ENCODE measurements around the gene SEMA3C. TPM values are rescaled to one million over a fixed set of nuclear protein-coding genes. Genes with fewer than 3 reads are reported as not detected.

The SEMA3C gene
- total and polyA plus RNA-seq, 7 donors: 8.4 to 298 (median 213) TPM

GRCh38 chr7:80708123-80708522, 210.7 kb downstream of the SEMA3C start:
- Histone ChIP-seq H3K9me3 (no peaks in the 10 kb centered on the region), H3K27me3 (no peaks in the 10 kb centered on the region), H3K27ac (no peak overlapping the region), H3K4me3 (no peak overlapping the region), H3K4me1 (no peaks in the 10 kb centered on the region), H3K36me3 (no peaks in the 10 kb centered on the region)
- 82 to 92% methylated on average over 2 of the region's 2 CpGs for WGBS, 2 donors
- TF ChIP-seq EP300 (IDR thresholded peaks at IDR 0.05) (no peak), POLR2AphosphoS5 (IDR thresholded peaks at IDR 0.05) (no peak), CTCF (IDR thresholded peaks at IDR 0.05) (no peak), POLR2A (IDR thresholded peaks at IDR 0.05) (no peak)
- no peak for DNase-seq
- intact Hi-C loops (cut with DNase I): no loop called here

- intact Hi-C loops (cut with DNase I): no loop called here
- DNase-seq: no peak
Observed at GRCh38 chr7:80707318-80707717, 211.5 kb downstream of the SEMA3C start.

GRCh38 chr7:80705130-80705781, 213.6 kb downstream of the SEMA3C start:
- no peak for TF ChIP-seq EP300 (IDR thresholded peaks at IDR 0.05)
- TF ChIP-seq CTCF (IDR thresholded peaks at IDR 0.05): no peak
- Histone ChIP-seq H3K4me1 (peaks cover 0 to 4% (median 2%) of the 10 kb centered on the region in 4 donors), H3K36me3 (no peaks in the 10 kb centered on the region), H3K9me3 (no peaks in the 10 kb centered on the region), H3K27me3 (no peaks in the 10 kb centered on the region), H3K27ac (no peak overlapping the region), H3K4me3 (no peak overlapping the region)
- intact Hi-C loops (cut with DNase I): no loop called here
- WGBS, 2 donors: 18 to 51% methylated on average over 2 of the region's 2 CpGs
- no peak for DNase-seq

More at GRCh38 chr7:80707318-80707717, 211.5 kb downstream of the SEMA3C start:
- Histone ChIP-seq H3K4me3 (no peak overlapping the region), H3K36me3 (no peaks in the 10 kb centered on the region), H3K9me3 (no peaks in the 10 kb centered on the region), H3K4me1 (no peaks in the 10 kb centered on the region), H3K27ac (no peak overlapping the region), H3K27me3 (no peaks in the 10 kb centered on the region)
- 87 to 89% methylated on average over 1 of the region's 1 CpG for WGBS, 2 donors
- TF ChIP-seq EP300 (IDR thresholded peaks at IDR 0.05) (no peak), POLR2A (IDR thresholded peaks at IDR 0.05) (no peak), POLR2AphosphoS5 (IDR thresholded peaks at IDR 0.05) (no peak), CTCF (IDR thresholded peaks at IDR 0.05) (no peak)

- Histone ChIP-seq H3K4me3 (no peak overlapping the region), H3K27me3 (no peaks in the 10 kb centered on the region), H3K36me3 (no peaks in the 10 kb centered on the region), H3K27ac (no peak overlapping the region), H3K9me3 (no peaks in the 10 kb centered on the region), H3K4me1 (peaks cover 0 to 16% (median 14%) of the 10 kb centered on the region in 4 donors)
- TF ChIP-seq POLR2A (IDR thresholded peaks at IDR 0.05) (no peak), POLR2AphosphoS5 (IDR thresholded peaks at IDR 0.05) (no peak), CTCF (IDR thresholded peaks at IDR 0.05) (no peak), EP300 (IDR thresholded peaks at IDR 0.05) (no peak)
- intact Hi-C loops (cut with DNase I): loop anchor here (5.0 kb wide), 1 partner anchor 214 kb away; the partner anchor contains the start of gene SEMA3C
- no peak for DNase-seq
- WGBS, 2 donors: 87 to 95% methylated on average over 1 of the region's 1 CpG
Observed at GRCh38 chr7:80703272-80703671, 215.6 kb downstream of the SEMA3C start.

Measured in sigmoid colon (tissue), 7 donors.